Motor neuron (in vitro differentiated cells): ENCODE results near the gene GIPC3. TPM values are rescaled to one million over a fixed set of nuclear protein-coding genes. Genes with fewer than 3 reads are reported as not detected.

Source experiments
- ATAC-seq, 8 experiments: fragments of 200-7000 bp; cut with Tn5 transposase; replicated peaks in 6 of 8; 2 replicates each; pipeline ENCODE4 v1.8.0; 2021; ENCODE audit warnings: mild to moderate bottlenecking in 8 of 8, moderate library complexity in 8 of 8
- H3K27ac ChIP-seq, 2 donors: fragments of 250-450 bp; sonication (Bioruptor Pico); 2 replicates each; pipeline ENCODE4 v1.9.0; 2021; ENCODE audit warnings: antibody characterized with exemption in 2 of 2, mild to moderate bottlenecking in 2 of 2, moderate library complexity in 1 of 2
- H3K4me1 ChIP-seq, 2 donors: fragments of 250-450 bp; sonication (Bioruptor Pico); replicated peaks in 1 of 2; 2 replicates each; pipeline ENCODE4 v1.6.1; 2021; ENCODE audit warnings: antibody characterized with exemption in 2 of 2, mild to moderate bottlenecking in 2 of 2, moderate library complexity in 1 of 2
- H3K4me3 ChIP-seq, 5 donors: fragments of 250-450 bp; sonication (Bioruptor Pico); 2 replicates each; pipeline ENCODE4 v1.9.0; 2021; ENCODE audit warnings: antibody characterized with exemption in 5 of 5, mild to moderate bottlenecking in 5 of 5, moderate library complexity in 4 of 5
- WGBS, 10 experiments: fragments of 450-650 bp; shearing (Covaris generic); methylation state at CpG; one replicate each; pipeline ENCODE4 v1.0.0; 2022; 5-methylcytosine and 5-hydroxymethylcytosine counted together
- in situ Hi-C, 9 experiments: fragments of 400-800 bp; cut with MboI; loops; one replicate each; pipeline ENCODE4 v1.15.0; 2021; ENCODE audit warnings: low sequenced_read_pairs in 9 of 9, low pct_unique_long_range_greater_than_20kb in 2 of 9; ENCODE audit not compliant: unreplicated experiment in 9 of 9
- total RNA-seq, 8 experiments: library from RNA; unstranded; fragments of 300-600 nt; gene quantifications; 2 replicates each; pipeline versions ENCODE4 v1.2.3 to v1.2.4, GENCODE V29; 2022

The GIPC3 gene
- total RNA-seq, 8 experiments from 2014 or later, result 0.05 to 0.84 (median 0.14) TPM; not detected in 1

DNA sequence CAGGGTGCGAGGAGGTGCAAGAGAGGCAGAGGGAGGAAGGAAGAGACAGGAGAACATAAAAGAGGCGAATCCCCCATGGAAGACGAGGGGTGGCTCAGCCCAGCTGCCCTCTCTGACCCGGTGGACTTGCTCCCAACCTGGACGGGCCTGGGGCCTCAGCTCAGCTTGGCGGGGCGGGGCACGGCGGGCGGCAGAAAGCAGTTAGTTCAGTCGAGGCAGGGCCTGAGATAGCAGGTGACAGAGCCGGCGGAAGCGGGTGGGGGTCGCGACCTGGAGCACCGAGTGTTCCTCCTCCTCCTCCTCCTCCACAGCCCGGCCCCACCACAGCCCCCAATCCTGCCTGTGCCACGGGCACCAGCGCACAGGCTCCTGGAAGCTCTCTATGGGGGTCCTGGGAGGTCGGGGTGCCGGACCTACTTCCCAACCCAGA, 48.3 kb downstream of the GIPC3 start:
- no peak overlapping the region for H3K4me3 ChIP-seq
- H3K4me1 ChIP-seq, result no peaks in the 10 kb centered on the region
- in situ Hi-C loops, result no loop called here
- ATAC-seq, result no peak
- WGBS, 10 experiments, result 80 to 100% (median 100%) methylated on average over 1 to 7 of the region's 22 CpGs; no CpG with 5 or more reads in 7 of the 10 experiments
- H3K27ac ChIP-seq, result no peak overlapping the region

DNA sequence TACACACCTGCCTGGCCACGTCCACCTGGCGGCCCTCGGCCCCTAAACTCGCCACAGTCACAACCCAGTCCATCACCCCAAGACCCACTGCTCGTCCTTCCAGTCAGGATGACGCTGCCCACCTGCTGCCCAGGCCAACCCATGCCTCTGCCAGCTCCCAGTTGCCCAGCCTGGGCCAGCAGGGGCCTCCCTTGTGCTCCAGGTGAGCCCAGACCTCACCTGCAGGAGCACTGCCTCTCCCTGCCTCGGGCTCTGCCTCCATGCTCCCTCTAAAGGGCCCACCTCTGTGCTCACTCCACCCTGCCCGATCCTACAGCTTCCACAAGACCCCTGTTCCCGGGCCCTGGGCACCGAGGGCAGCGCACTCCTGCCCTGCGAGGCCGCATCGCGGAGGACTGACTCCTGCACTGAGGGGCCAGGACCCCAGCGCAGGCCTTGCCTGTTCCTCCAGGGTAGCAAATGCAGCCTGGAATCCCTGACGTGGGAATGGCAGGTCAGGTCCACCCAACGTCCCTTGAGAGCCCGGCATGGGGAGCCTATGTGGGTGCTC, 49.3 kb downstream of the GIPC3 start:
- no peaks in the 10 kb centered on the region for H3K4me1 ChIP-seq
- no peak overlapping the region for H3K4me3 ChIP-seq
- no peak for ATAC-seq
- WGBS, 10 experiments, result 64 to 87% (median 81%) methylated on average over 2 to 3 of the region's 19 CpGs; no CpG with 5 or more reads in 7 of the 10 experiments
- no peak overlapping the region for H3K27ac ChIP-seq
- in situ Hi-C loops, result no loop called here

DNA sequence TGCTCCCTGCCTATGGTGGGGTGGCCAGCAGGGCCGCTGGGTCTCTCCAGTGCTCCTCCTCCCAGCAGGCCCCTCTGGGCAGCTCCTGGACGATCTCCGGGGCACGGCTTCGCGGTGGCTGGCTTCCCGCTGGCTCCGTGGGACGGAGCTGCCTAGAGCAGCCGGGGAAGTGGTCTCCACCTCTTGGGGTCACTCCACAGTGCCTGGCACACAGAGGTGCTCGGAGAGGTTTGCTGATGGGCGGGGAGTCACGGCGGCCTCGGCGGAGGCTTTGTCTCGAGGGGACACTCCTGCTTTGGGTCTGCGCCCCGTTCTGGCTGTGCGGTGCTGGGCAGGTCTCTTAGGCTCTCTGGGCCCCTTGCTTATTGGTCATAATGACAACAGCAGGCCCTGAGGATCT, 51.2 kb downstream of the GIPC3 start:
- Histone ChIP-seq H3K4me3 (no peak overlapping the region), H3K27ac (no peak overlapping the region), H3K4me1 (no peaks in the 10 kb centered on the region)
- 67% methylated on average over 2 of the region's 20 CpGs; no CpG with 5 or more reads in 9 of the 10 experiments for WGBS, 10 experiments
- ATAC-seq, result no peak
- in situ Hi-C loops, result no loop called here

DNA sequence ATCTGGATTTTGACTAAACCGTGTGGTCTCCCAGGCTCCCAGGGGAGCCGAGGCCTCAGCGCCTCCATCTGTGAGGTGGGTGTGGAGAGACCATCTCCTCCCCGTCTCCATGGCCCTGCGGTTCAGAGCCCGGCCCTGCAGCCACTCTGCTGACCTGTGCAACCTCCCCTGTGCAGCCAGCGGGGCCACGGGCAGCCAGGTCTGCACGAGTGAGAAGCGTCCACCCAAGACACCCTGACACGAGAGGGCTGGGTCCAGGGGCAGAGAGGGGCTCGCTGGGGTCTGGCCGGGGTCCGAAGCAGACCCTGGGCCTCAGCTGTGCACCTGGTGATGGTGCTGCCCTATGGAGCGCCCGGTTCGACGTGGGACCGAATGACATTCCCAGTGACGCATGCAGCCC, 51.7 kb downstream of the GIPC3 start:
- no peak for ATAC-seq
- H3K27ac ChIP-seq, result no peak overlapping the region
- no peak overlapping the region for H3K4me3 ChIP-seq
- H3K4me1 ChIP-seq, result no peaks in the 10 kb centered on the region
- 70% methylated on average over 2 of the region's 20 CpGs; no CpG with 5 or more reads in 9 of the 10 experiments for WGBS, 10 experiments
- in situ Hi-C loops, result no loop called here

DNA sequence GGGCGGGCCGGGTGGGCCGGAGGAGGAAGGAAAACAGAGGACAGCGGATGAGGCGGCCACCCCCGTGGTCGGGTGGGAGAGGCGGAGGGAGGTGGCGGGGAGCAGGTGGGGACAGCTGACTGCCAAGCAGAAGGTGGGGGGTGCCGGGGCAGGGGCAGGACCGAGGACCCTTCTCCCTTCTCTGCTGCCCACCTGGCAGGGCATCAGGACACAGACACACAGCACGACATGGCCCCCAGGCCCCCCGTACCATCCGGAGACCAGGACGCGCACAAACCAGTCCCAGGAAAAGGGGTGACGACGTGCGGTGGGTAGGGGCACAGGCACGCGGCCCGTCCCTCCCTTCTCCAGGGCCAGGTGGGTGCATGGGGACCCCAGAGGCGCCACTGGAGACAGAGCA, 52.3 kb downstream of the GIPC3 start:
- ATAC-seq, result peak in 1 of 8 experiments; percentile 5
- Histone ChIP-seq H3K27ac (no peak overlapping the region), H3K4me1 (no peaks in the 10 kb centered on the region), H3K4me3 (no peak overlapping the region)
- in situ Hi-C loops, result no loop called here
- WGBS, 10 experiments, result no CpG with 5 or more reads among the region's 23 CpGs

DNA sequence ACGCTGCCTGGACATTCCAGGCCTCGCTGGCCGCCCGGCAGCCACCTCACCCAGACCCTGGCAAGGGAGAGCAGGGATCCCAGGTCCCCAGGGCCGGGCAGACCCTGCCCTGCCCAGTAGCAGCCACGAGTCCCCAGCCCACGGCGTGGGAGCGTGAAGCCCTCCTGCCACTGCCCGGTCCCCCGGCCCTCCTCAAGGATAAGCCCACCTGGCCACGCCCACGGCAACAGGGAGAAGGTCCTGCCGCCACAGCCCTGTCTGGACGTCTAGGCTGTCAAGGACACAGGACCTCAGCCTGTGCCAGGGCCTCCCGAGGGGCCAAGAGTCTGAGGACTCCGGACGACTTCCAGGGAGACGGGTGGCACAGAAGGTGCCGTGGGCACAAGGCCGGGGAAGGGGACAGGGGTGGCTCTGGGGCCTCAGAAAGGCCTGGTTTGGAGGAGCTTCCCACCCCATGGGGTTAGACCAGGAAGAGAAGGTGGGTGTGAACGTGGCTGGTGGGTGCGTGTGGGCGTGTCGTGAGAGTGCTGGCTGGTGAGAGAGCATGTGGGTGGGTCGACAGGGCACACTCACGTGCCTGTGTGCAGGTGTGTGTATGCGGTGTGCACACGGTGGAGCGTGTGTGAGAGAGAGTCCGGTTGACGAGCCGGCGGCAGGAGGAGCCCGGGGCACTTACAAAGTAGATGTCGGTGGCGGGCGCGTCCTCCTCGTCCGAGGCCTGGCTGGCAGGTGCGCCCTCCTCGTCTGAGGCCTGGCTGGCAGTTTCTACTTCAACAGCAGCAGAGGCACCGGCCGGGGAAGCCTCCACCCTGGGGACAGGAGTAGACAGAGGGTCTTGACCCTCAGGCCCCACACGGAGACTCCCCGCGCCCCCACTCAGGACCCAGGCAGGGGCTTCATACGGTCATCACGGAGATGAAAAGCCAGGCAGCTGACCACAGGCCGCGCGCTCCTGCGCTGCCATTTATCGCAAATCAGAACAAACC, 53.2 kb downstream of the GIPC3 start:
- in situ Hi-C loops, result no loop called here
- H3K27ac ChIP-seq, result no peak overlapping the region
- no peak overlapping the region for H3K4me3 ChIP-seq
- peak in 1 of 8 experiments; percentile 7 for ATAC-seq
- WGBS, 10 experiments, result 83 to 100% (median 95%) methylated on average over 2 to 10 of the region's 55 CpGs; no CpG with 5 or more reads in 6 of the 10 experiments
- H3K4me1 ChIP-seq, result no peaks in the 10 kb centered on the region

DNA sequence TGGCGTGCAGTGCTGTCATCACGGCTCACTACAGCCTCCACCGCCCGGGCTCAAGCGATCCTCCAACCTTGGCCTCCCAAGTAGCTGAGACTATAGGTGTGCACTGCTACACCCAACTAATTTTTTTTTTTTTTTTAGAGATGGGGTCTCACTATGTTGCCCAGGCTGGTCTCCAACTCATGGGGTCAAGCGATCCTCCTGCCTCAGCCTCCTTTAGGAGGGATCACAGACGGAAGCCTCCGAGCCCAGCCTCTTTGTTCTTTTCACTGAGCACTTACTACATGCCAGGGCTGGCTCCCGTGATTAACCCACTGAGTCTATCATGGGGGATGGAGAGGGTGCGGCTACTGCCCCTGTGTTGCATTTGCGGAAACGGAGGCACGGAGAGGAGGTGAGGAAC, 54.2 kb downstream of the GIPC3 start:
- no peaks in the 10 kb centered on the region for H3K4me1 ChIP-seq
- no peak overlapping the region for H3K27ac ChIP-seq
- in situ Hi-C loops, result no loop called here
- ATAC-seq, result no peak
- no peak overlapping the region for H3K4me3 ChIP-seq
- 67 to 100% (median 97%) methylated on average over 1 to 5 of the region's 13 CpGs; no CpG with 5 or more reads in 1 of the 10 experiments for WGBS, 10 experiments

DNA sequence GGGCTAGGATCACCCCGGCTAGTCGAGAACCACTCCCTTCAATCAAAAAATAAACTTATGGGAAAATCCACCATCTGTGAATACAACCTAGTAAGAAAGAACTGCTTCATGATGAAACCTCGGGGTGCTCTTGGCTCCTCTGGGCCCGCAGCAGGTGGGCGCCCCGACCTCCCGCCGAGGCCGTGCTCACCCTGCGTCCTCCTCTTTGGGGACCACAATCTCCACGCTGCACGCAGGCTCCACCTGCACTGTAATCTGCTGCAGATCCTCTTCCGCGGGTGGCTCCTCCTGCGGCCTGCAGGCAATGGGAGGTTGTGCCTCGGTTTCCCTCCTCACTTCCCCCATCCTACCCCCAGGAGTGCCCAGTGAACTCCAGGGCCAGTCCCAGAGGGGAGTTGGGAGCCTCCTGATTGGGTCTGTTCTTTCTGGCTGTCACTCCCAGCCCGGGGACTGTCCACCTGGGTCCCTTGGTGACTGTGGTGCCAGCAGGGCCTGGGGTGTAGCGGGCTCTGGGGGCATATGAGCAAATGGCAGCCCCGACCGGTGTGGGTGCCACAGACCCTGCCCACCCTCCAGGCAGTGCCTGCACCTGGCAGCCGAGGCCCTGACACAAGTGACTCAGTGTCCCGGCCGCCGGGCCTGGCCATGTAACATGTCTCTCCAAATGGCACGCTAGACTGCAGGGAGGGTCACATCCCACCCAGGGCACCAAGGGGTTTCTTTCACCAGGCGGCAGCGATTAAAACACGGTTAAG, 56.4 kb downstream of the GIPC3 start:
- Histone ChIP-seq H3K4me3 (no peak overlapping the region), H3K27ac (no peak overlapping the region), H3K4me1 (no peaks in the 10 kb centered on the region)
- 50 to 100% (median 91%) methylated on average over 2 to 13 of the region's 28 CpGs; no CpG with 5 or more reads in 3 of the 10 experiments for WGBS, 10 experiments
- in situ Hi-C loops, result no loop called here
- no peak for ATAC-seq

DNA sequence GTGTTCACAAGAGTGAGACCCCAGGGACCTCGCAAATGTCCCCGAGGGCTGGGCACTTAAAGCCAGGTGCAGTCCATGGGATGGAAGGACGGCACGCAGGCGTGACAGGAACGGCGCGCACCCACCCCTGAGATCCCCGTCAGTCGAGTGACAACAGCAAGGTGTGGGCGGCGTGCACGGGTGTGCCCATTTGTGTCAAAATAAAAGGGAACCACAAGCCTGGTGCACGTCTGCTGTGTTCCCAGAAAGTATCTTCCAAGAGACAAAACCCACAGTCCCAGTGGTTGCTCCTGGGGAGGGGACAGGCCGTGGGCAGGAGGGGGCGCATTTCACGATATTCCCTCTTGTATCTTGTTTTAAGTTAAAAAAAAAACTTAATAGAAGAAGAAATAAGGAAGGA, 57.0 kb downstream of the GIPC3 start:
- WGBS, 10 experiments, result 67 to 100% (median 95%) methylated on average over 1 to 11 of the region's 17 CpGs; no CpG with 5 or more reads in 4 of the 10 experiments
- no peak for ATAC-seq
- no peak overlapping the region for H3K4me3 ChIP-seq
- no peak overlapping the region for H3K27ac ChIP-seq
- H3K4me1 ChIP-seq, result no peaks in the 10 kb centered on the region
- in situ Hi-C loops, result no loop called here

Other genes starting within 250 kb of the GIPC3 start
- 10 to 100 TPM in 4 of 8 experiments, 1 to 10 TPM in 2, under 1 TPM in 2; 0.82 to 77.5 (median 6.3) TPM for gene NFIC, start 218.9 kb upstream of the GIPC3 start, total RNA-seq
- 1 to 10 TPM in 1 of 8 experiments, under 1 TPM in 3, not detected in 4; 0.11 to 1.3 (median 0.52) TPM for gene SMIM24, start 105.0 kb upstream of the GIPC3 start, total RNA-seq
- not detected for gene SMIM44, start 102.0 kb upstream of the GIPC3 start, total RNA-seq
- 10 to 100 TPM in 2 of 8 experiments, 1 to 10 TPM in 6; 4.6 to 11.4 (median 8.2) TPM for gene DOHH, start 84.8 kb upstream of the GIPC3 start, total RNA-seq
- gene FZR1, start 79.2 kb upstream of the GIPC3 start, total RNA-seq, result 10 to 100 TPM; 15.8 to 33.6 (median 23.0) TPM
- gene TEKTIP1, start 46.3 kb upstream of the GIPC3 start, total RNA-seq, result 1 to 10 TPM in 4 of 8 experiments, under 1 TPM in 4; 0.50 to 4.3 (median 0.99) TPM
- gene MFSD12, start 27.9 kb upstream of the GIPC3 start, total RNA-seq, result 10 to 100 TPM; 21.9 to 87.4 (median 44.0) TPM
- gene HMG20B, start 12.5 kb upstream of the GIPC3 start, total RNA-seq, result 100 to 1,000 TPM in 1 of 8 experiments, 10 to 100 TPM in 7; 17.0 to 122 (median 35.3) TPM
- under 1 TPM in 7 of 8 experiments, not detected in 1; 0.07 to 0.62 (median 0.36) TPM for gene TBXA2R, start 21.4 kb downstream of the GIPC3 start, total RNA-seq
- gene CACTIN, start 41.3 kb downstream of the GIPC3 start, total RNA-seq, result 10 to 100 TPM; 11.7 to 23.0 (median 15.7) TPM
- 10 to 100 TPM in 6 of 8 experiments, 1 to 10 TPM in 2; 6.7 to 21.4 (median 13.7) TPM for gene PIP5K1C, start 115.0 kb downstream of the GIPC3 start, total RNA-seq
- 1 to 10 TPM in 2 of 8 experiments, under 1 TPM in 3, not detected in 3; 0.41 to 7.4 (median 0.96) TPM for gene TJP3, start 122.9 kb downstream of the GIPC3 start, total RNA-seq
- gene APBA3, start 176.2 kb downstream of the GIPC3 start, total RNA-seq, result 10 to 100 TPM; 12.3 to 26.3 (median 16.8) TPM
- 100 to 1,000 TPM in 1 of 8 experiments, 10 to 100 TPM in 7; 62.6 to 106 (median 86.6) TPM for gene MRPL54, start 177.2 kb downstream of the GIPC3 start, total RNA-seq
- gene RAX2, start 186.8 kb downstream of the GIPC3 start, total RNA-seq, result under 1 TPM in 7 of 8 experiments, not detected in 1; 0.05 to 1.00 (median 0.21) TPM
- gene MATK, start 200.9 kb downstream of the GIPC3 start, total RNA-seq, result 1 to 10 TPM in 4 of 8 experiments, under 1 TPM in 4; 0.29 to 1.8 (median 1.0) TPM